ENCODE data around the gene HOMER2. TPM values are rescaled to one million over a fixed set of nuclear protein-coding genes. Genes with fewer than 3 reads are reported as not detected.
"Not testable (repeated sequence)": the region's sequence is repeated elsewhere in the genome, so short reads cannot be mapped to it uniquely, and the experiment has no call there.

Gene HOMER2
- total RNA-seq, 1 donor from 2014 or later: under 0.01 TPM

DNA sequence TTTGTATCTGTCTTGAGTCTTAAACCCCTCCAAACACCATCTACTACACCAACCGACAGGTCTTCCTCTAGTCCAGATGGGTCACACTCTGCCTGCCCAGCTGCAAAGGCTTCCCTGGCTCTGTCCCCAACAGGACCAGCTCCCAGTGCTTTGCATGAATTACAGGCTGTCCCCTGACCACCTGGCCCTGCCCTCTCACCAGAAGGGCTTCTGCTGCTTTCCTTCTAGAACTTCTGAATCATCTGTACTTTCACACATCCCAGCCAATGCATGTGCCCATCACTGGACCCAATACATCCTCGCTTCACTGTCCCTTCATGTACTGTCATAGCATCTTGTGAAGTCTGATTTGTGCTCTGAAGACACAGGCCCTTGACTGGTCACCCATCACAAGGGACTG lies 53.6 kb downstream of the HOMER2 start:
- DNase-seq (ENCODE audit: low read depth in 2 of 2): no peak

DNA sequence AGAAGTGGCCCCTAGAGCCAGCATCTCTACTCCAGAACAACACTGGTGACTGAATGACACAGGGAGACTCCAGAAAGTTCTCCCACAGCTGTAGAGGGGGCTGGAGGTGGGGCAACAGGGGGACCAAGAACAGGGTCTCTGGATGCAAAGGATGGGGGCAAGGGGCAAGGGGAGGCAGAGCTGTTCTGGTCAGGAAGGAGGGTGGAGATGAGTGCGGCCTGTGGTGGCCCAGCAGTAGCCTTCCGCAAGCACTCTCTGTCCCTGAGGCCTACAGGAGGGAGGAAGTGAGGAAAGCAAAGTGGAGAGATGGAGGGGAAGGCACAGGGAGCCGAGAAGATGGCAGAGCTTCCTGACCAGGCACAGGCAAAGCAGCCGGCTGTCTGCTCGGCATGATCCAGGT lies 56.5 kb downstream of the HOMER2 start:
- no peak for DNase-seq (ENCODE audit: low read depth in 2 of 2)

DNA sequence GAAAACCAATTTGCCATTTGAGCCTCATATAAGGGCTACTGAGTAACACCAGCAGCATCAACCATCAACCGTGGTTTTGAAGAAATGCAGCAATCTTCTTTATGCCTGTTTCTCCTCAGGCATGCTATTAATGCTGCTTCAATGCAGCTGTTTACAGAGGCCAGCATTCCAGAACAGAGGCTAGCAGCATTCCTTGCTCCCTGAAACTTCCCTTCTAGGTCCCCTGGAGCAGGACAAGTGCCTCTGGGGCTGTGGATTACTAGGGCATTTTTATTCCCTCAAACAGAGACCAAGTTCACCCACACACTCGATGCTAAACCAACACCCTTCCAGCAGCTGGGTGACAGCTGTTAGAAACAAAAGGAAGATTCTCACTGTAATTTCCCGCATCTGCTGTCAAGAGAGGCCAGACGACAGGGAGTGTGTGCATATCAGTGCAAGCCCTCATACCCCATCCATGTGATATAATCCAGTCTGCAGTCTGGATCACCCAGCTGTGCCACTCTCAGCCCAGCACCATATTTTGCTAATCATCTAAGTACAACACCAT lies 57.5 kb downstream of the HOMER2 start:
- DNase-seq (ENCODE audit: low read depth in 2 of 2): no peak

DNA sequence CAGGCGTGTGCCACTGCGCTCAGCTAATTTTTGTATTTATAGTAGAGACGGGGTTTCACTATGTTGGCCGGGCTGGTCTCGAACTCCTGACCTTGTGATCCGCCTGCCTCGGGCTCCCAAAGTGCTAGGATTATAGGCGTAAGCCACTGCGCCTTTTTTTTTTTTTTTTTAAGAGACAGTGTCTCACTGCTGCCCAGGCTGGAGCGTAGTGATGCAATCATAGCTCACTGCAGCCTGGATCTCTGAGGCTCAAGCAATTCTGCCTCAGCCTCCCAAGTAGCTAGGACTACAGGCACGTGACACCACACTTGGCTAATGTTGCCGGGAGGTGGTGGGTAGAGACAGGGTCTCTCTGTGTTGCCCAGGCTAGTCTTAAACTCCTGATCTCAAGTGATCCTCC lies 59.0 kb downstream of the HOMER2 start:
- not testable (repeated sequence) for DNase-seq (ENCODE audit: low read depth in 2 of 2)

DNA sequence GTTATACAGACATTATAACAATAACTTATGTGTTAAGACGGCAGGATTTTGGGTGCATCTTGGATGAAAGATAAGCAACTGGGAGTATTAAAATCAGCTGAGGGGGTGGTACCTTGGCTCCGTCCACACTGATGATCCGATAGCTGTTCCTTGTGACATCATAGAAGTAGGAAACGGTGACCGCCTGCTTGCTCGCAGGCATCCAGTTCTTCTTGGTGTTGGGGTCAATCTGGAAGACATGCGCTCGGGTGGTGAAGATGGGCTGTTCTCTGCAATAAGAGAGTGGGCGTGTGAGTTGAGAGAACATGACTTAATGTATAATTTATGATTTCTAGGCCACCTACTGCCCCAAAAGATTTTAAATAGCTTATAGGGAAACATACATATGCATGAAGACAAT lies 59.9 kb downstream of the HOMER2 start:
- no peak for DNase-seq (ENCODE audit: low read depth in 2 of 2)

DNA sequence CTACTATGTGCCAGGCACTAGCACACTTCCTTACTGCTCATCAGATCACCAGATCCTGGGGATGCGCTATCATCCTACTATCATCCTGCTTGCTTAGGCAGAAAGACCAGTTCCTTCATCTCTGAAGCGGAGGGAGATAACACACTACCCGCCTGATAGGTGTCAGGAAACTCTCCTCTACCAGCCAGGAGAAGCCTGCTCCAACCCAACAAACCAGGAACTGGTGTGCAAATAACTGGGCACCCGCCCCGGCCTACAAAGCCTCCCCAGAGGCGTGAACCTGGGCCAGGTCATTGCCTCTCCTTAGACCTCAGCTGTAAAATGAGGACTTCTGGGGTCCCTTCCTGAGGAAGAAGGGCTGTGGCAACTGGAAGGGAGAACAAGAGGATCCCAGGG lies 61.5 kb downstream of the HOMER2 start:
- no peak for DNase-seq (ENCODE audit: low read depth in 2 of 2)

DNA sequence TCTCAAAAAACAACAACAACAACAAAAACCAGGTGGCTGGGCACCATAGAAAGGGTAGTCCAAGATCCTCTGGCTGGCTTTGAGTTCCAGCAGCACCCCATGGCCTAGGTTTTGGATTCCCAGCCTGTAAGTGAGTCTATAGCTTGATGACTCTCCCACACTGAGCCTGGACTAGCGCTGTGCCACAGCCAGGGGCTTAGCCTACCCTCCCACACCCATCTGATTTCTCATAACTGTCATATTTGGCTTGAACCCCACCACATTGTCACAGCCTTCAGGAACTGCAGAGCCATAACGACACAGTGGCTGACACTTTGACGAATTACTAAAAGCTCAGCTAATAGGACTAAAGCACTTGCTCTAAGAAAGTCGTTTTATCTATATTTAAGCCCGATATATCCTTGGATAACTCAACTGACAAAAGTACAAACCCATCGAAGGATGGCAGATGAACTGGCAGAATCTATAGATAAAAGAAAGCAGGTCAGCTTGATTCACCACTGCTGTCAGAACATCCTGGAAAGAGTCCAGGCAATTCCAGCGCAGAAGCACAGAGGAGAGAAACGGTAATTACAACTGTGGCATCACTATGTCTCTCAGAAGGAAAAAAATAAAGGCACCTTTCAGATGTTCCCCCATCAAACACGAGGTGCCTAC lies 62.1 kb downstream of the HOMER2 start:
- DNase-seq (ENCODE audit: low read depth in 2 of 2): no peak

DNA sequence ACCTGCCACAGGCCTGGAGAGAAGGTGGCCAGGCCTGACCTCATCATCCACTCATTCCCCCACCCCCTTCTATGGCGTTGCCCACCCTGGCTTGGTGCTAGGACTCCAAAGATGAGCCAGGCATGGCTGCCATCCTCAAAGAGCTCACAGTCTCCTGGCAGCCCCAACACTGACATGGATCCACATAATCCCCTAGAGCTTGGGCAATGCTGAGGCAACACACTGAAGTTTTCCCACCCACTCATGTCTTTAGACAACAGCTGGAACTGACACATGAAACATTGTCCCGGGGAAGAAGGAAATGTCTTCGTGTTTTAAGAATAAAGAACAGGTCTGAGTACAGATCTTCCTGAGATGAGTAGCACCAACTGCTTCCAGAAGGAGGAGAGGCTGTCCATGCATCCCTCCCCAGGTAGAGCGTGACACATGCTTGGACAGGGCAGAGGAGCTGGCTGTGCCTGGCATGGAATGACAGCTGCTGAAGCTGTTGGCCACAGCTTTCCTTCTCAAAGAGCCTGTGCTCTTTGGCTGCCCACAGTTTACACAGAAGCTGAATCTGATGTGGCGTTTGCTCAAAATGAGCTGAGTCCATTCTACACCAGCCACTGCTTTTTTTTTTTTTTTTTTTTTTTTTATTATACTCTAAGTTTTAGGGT lies 70.1 kb downstream of the HOMER2 start:
- no peak for DNase-seq (ENCODE audit: low read depth in 2 of 2)

DNA sequence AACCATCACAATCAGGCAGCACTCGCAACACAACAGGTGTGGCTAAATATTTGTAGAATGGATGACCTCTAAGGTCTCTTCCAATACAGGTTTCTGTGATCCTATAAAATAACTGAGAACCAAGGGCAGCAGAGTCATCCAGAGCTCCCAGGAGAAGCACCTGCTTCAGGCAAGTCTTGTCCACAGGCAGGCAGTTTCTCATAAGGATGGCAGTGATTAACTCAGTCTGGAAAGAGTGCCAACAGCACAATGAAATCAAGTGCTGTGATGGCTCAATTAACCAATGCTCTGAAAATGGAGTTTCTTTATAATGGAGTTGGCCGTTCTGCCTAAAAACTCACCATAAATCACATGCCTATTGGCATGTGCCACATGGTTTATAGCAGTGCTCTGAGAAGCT lies 70.8 kb downstream of the HOMER2 start:
- DNase-seq (ENCODE audit: low read depth in 2 of 2): no peak

DNA sequence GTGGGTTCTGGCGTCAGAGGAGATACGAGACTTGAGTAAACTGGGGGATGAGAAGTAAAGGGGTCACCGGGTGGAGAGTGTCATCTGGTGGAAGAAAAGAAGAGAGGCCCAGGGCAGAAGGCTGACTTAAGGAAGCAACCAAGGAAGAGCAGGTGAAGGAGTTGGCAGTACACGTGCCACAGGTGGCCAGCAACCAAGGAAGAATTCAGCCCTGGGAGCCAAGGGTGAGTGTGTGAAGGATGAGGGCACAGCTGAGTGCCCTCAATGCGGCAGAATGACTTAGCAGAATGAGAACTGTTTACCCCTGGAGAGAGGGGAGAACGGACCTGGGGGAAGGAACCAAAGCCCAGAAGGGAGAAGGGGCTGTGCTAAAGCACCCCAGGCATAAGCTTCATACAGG lies 71.8 kb downstream of the HOMER2 start:
- DNase-seq (ENCODE audit: low read depth in 2 of 2): no peak

DNA sequence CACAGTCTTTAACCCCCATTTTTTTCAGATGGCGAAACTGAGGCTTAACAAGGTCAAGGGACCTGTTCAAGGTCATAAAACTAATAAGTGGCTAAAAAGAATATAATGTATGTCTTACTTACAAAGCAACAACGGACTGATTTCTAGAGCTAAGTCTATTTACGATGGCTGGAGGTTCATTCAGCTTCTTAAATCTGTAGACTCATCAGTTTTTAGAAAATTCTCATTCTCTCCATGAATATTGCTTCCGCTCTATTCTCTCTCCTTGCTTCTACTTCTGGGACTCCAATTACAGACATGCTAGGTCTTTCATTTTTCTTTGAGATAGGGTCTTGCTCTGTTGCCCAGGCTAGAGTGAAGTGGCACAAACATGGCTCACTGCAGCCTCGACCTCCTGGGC lies 74.2 kb downstream of the HOMER2 start:
- DNase-seq (ENCODE audit: low read depth in 2 of 2): no peak

DNA sequence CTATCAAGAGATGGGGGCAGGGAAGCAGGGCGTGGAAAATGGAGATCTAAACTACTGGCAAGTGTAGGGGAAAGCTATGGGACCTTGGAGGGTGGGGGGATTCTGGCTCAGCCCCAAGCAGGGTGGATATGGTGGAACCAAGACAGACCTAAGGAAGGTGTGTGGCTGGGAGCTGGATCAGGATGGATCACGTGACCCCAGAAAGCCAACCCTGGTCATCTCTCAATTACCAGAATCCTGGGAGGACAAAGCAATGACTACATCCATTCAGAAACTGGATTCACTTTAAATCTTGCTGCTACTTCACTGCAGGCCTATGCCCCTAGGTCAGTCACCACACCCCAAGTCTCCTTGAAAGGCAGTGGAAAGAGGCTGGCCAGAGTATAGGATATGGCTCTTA lies 74.7 kb downstream of the HOMER2 start:
- no peak for DNase-seq (ENCODE audit: low read depth in 2 of 2)

DNA sequence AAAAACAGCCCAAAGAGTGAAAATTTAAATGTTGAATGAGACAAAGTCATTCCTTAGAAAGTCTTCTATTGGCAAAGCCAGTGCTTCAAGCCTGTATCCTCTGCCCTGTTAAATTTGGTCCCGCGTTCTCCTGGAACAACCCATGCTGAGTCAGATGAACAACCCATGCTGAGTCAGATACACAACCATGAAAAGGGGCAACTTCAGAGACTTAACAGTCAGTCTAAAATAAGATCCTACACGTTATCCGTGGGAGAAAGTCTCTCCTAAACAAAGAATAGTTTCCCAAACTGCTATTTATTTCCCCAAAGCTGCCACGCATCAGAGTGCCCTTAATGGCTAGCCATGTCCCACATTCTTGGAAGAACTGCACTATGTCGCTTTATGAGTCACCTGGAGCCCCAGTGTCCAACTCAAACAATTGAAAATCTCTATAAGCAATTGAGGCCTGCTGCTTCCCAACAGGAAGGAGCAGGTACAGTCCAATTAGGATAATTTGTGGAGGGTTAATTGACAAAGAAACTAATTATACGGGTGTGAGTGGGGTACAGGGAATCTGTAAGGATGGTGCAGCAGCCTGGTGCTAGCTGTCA lies 77.0 kb downstream of the HOMER2 start:
- no peak for DNase-seq (ENCODE audit: low read depth in 2 of 2)

DNA sequence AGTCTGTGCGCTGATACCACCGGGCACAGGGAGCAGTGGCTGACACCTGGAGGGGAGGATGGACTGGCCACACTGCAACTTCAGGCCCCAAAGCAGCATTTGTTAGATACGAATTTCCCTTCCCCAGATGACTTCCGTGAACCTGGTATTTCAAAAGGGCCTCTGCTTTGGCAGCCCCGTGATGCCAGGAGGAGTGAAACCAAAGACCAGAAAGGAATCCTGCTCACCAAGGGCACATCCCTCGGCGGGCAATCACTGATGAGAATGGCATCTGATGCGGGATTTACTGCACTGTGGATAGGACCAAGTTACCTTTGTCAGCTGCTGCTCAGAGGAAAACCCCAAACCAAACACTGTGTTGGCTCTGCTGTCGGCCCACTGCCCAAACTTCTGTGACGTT lies 77.6 kb downstream of the HOMER2 start:
- DNase-seq (ENCODE audit: low read depth in 2 of 2): no peak

DNA sequence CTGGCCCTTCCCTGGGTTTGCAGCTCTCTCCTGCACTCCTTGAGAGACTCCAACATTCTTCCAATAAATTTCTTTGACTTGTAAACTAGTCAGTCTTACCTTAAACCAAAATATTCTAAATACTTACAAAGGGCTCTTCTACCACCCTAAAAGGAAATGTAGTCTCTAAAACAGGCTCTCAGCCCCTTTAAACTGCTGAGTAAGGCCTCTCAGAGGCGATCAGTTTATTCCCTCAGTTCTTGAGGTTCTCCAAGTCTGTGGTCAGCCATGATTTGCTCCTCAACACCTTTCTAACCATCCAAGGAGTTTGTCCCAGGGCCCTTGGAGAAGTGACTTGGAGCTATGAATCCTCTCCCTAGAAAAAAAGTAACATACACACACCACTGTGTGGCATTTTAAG lies 78.3 kb downstream of the HOMER2 start:
- no peak for DNase-seq (ENCODE audit: low read depth in 2 of 2)

DNA sequence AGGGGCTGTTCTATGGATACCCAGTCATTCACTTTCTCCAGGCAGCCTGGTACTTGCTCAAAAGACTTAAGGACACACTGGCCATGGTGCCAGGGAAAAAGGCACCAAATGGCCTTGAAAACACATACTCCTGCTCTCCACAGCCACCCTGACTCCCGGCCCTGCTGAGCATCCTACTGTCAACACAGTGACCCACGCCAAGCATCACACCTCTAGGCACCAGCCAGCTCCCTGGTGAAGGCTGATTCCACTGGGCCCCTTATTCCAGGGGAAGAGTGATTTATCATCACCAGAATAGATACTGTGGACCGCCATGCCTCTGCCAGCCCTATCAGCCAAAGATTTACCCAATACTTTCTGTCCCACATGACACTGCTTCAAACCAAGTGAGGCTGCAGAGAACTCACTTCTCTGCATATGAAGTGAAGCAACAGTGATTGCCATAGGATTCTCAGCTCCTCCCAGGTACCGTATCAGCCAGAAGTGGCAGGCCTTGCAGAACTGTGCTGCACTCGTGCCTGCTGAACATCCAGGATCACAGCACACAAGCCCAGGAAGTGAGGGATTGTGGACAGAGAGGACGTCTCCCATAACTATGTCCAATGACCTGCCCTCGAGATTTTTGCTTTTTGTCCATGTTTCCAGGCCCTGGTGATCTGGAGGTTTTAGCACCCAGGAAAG lies 79.4 kb downstream of the HOMER2 start:
- DNase-seq (ENCODE audit: low read depth in 2 of 2): no peak

DNA sequence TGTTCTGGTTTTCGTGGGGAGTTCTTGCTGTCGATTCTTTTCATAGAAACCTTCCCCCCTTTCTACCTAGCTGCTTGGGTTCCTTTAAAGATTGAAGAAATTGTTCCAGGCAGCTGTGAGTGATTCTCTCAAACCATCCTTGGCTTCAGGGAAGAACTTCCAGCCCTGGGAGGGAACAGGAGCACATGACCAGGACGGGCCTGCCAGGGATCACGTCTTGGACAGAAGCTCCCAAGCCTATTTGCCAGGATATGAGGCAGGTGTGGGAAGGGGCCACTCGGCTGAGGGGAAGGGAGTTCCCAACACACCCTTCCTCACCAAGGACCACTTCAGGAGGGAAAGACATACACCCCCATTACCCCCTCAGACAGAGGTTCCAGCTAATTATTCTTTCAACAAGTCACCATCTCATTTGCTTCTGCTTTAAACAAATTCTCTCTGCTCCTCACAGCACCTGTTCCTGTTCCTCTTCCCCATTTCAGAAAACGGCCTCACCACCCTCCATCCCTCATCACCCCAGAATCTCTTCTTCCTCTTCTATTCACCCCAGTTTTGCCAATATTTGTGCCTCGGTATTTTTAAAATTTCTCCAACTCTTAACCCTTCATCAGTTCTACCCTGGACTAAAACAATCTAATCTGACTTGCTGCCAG lies 80.6 kb downstream of the HOMER2 start:
- no peak for DNase-seq (ENCODE audit: low read depth in 2 of 2)

DNA sequence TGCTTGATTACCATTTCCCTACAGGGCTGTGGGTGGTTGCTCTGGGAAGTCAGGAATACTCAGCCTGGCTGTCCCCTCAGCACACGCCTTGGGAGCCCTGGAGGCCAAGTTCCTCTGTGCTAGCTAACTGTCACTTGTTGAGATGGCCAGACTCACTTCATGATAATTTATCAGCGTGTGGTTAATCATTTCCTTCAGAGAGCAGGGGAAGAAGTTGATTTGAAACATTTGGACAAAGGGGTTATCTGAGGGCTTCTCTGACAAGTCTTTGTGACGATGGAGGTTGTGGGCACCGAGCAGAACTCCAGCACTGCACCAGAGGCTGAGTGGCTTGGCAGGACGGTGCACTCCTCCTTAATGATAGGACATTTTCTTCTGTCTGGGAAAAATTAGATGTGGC lies 81.2 kb downstream of the HOMER2 start:
- DNase-seq (ENCODE audit: low read depth in 2 of 2): no peak

DNA sequence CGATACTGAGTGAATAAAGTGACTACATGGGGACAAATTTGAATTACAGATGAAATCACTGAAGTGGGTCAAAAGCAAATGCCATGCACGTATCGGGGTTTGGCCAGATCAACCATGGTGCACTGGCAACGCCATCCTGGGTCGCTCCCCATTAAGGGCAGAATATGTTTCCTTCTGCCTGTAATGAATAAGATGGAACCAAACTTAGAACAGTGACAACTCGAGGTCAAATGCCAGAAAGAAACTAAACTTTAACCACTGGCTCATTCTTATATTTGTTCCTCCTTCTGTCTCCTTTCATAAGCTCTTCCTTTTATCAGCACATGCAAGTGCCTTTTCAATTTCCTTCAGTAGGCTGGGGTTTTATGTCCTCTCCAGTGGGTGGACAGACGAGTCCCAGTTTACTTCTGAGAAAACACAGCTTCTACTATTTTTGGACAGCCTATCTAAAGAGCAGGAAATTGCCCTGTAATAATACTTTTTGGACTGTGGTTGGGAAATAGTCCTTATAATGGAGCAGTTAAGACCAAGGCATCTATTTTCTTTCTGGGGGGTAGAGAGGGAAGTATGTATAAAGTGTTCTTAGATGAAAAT lies 81.7 kb downstream of the HOMER2 start:
- DNase-seq (ENCODE audit: low read depth in 2 of 2): no peak

DNA sequence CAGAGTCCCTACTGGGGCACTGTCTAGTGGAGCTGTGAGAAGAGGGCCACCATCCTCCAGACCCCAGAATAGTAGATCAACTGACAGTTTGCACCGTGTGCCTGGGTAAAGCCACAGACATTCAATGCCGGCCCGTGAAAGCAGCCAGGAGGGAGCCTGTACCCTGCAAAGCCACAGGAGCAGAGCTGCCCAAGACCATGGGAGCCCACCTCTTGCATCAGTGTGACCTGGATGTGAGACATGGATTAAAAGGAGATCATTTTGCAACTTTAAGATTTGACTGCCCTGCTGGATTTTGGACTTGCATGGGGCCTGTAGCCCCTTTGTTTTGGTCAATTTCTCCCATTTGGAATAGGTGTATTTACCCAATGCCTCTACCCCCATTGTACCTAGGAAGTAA lies 86.5 kb downstream of the HOMER2 start:
- not testable (repeated sequence) for DNase-seq (ENCODE audit: low read depth in 2 of 2)

DNA sequence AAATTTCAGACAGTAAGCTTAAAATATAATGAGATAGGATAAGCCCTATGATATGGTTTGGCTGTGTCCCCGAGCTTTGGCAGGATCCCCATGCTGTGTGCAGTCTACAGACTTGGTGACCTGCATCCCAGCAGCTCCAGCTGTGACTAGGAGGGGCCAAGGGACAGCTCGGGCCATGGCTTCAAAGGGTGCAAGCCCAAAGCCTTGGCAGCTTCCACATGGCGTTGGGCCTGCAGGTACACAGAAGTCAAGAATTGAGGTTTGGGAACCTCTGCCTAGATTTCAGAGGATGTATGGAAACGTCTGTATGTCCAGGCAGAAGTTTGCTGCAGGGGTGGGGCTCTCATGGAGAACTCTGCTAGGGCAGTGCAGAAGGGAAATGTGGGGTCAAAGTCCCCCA lies 86.9 kb downstream of the HOMER2 start:
- DNase-seq (ENCODE audit: low read depth in 2 of 2): not testable (repeated sequence)
